WTC11 (cell line): ENCODE measurements around the gene PLA1A. TPM values are rescaled to one million over a fixed set of nuclear protein-coding genes. Genes with fewer than 3 reads are reported as not detected.
A peak's percentile ranks its signal among the peaks of the same experiment; 100 is the strongest.

ENCODE experiments used
- ATAC-seq: fragments of 200-7000 bp; cut with Tn5 transposase; 2 replicates; pipeline ENCODE4 v1.10.0; 2021; ENCODE audit warnings: mild to moderate bottlenecking, moderate library complexity
- Bru-seq: library from RNA; stranded (reverse); fragments of 400-500 nt; gene quantifications from one replicate; lab custom pipeline; 2021; lab: Mats Ljungman, UMichigan
- CTCF ChIA-PET: fragments of 300-600 bp; sonication (Branson Sonifier 250); formaldehyde crosslinking; loops from one replicate; lab custom pipeline; 2021; ENCODE audit warnings: antibody characterized with exemption; lab: Charles Lee
- POLR2A ChIA-PET: fragments of 350-600 bp; sonication (Branson Sonifier 250); formaldehyde crosslinking; loops from one replicate; lab custom pipeline; 2021; ENCODE audit warnings: antibody characterized with exemption; lab: Charles Lee
- DNase-seq: peaks from one replicate; pipeline ENCODE4 v3.0.0; 2021; ENCODE audit warnings: low spot score
- H3K27ac Mint-ChIP-seq: 2 replicates; pipeline ENCODE4 v1.8.0; 2021; ENCODE audit warnings: mixed read lengths
- H3K27me3 Mint-ChIP-seq: 2 replicates; pipeline ENCODE4 v1.8.0; 2021; ENCODE audit warnings: low read depth, mild to moderate bottlenecking, moderate library complexity, mixed read lengths
- H3K36me3 Mint-ChIP-seq: 2 replicates; pipeline ENCODE4 v1.8.0; 2021; ENCODE audit warnings: mixed read lengths
- H3K4me1 Mint-ChIP-seq: 2 replicates; pipeline ENCODE4 v1.8.0; 2022; ENCODE audit warnings: mixed read lengths
- H3K4me3 Mint-ChIP-seq: 2 replicates; pipeline ENCODE4 v1.8.0; 2021; ENCODE audit warnings: mild to moderate bottlenecking, moderate library complexity, mixed read lengths
- H3K9me3 Mint-ChIP-seq: 2 replicates; pipeline ENCODE4 v1.8.0; 2021; ENCODE audit warnings: mixed read lengths
- ARID4B ChIP-seq: sonication (generic); formaldehyde crosslinking; IDR thresholded peaks from 2 replicates; pipeline ENCODE4 v1.8.0; 2023; ENCODE audit warnings: missing genetic modification reagents, mild to moderate bottlenecking, borderline replicate concordance
- ATF1 ChIP-seq: sonication (generic); formaldehyde crosslinking; IDR thresholded peaks from 2 replicates; pipeline ENCODE4 v1.8.1; 2023; ENCODE audit warnings: mild to moderate bottlenecking, moderate library complexity, missing genetic modification reagents
- ATF6 ChIP-seq: sonication (generic); formaldehyde crosslinking; IDR thresholded peaks from 2 replicates; pipeline ENCODE4 v1.8.1; 2023; ENCODE audit warnings: mild to moderate bottlenecking, missing genetic modification reagents
- CBFB ChIP-seq: sonication (generic); formaldehyde crosslinking; IDR thresholded peaks from 2 replicates; pipeline ENCODE4 v1.8.1; 2022; ENCODE audit warnings: mild to moderate bottlenecking, low read depth, missing genetic modification reagents
- CREM ChIP-seq: sonication (generic); formaldehyde crosslinking; IDR thresholded peaks from 2 replicates; pipeline ENCODE4 v1.8.1; 2022; ENCODE audit warnings: mild to moderate bottlenecking, missing genetic modification reagents, moderate library complexity
- E2F5 ChIP-seq: sonication (generic); formaldehyde crosslinking; IDR thresholded peaks from 2 replicates; pipeline ENCODE4 v1.8.1; 2022; ENCODE audit warnings: mild to moderate bottlenecking, moderate library complexity, missing genetic modification reagents
- ELF4 ChIP-seq: sonication (generic); formaldehyde crosslinking; IDR thresholded peaks from 2 replicates; pipeline ENCODE4 v1.8.1; 2022; ENCODE audit warnings: low read depth, mild to moderate bottlenecking, moderate library complexity, missing genetic modification reagents
- EMX1 ChIP-seq: fragments of 250-450 bp; sonication (Bioruptor Pico); IDR thresholded peaks from 2 replicates; pipeline ENCODE4 v1.8.0; 2021; ENCODE audit warnings: mild to moderate bottlenecking
- GABPB1 ChIP-seq: sonication (generic); formaldehyde crosslinking; IDR thresholded peaks from 2 replicates; pipeline ENCODE4 v1.8.1; 2023; ENCODE audit warnings: mild to moderate bottlenecking, missing genetic modification reagents
- GRHL2 ChIP-seq: fragments of 250-450 bp; sonication (Bioruptor Pico); IDR thresholded peaks from 2 replicates; pipeline ENCODE4 v1.8.0; 2022; ENCODE audit warnings: mild to moderate bottlenecking, moderate library complexity; ENCODE audit not compliant: insufficient replicate concordance, severe bottlenecking
- HMGA2 ChIP-seq: fragments of 250-450 bp; sonication (Bioruptor Pico); IDR thresholded peaks from 2 replicates; pipeline ENCODE4 v1.4.0; 2021; ENCODE audit warnings: mild to moderate bottlenecking, moderate library complexity
- IRF2 ChIP-seq: sonication (generic); formaldehyde crosslinking; IDR thresholded peaks from 2 replicates; pipeline ENCODE4 v1.8.0; 2022; ENCODE audit warnings: low read depth, missing genetic modification reagents, borderline replicate concordance
- RELA ChIP-seq: sonication (generic); formaldehyde crosslinking; IDR thresholded peaks from 2 replicates; pipeline ENCODE4 v1.8.1; 2022; ENCODE audit warnings: missing genetic modification reagents, mild to moderate bottlenecking, borderline replicate concordance
- SMAD3 ChIP-seq: sonication (generic); formaldehyde crosslinking; IDR thresholded peaks from 2 replicates; pipeline ENCODE4 v1.8.0; 2022; ENCODE audit warnings: missing genetic modification reagents, mild to moderate bottlenecking, borderline replicate concordance
- SMAD4 ChIP-seq: sonication (generic); formaldehyde crosslinking; IDR thresholded peaks from 2 replicates; pipeline ENCODE4 v1.8.0; 2022; ENCODE audit warnings: mild to moderate bottlenecking, missing genetic modification reagents
- SP1 ChIP-seq: sonication (generic); formaldehyde crosslinking; conservative IDR thresholded peaks from 2 replicates; pipeline ENCODE4 v1.8.1; 2022; ENCODE audit warnings: missing genetic modification reagents
- TEAD1 ChIP-seq: sonication (generic); formaldehyde crosslinking; IDR thresholded peaks from 2 replicates; pipeline ENCODE4 v1.8.0; 2022; ENCODE audit warnings: mild to moderate bottlenecking, missing genetic modification reagents
- ZNF317 ChIP-seq: sonication (generic); formaldehyde crosslinking; IDR thresholded peaks from 2 replicates; pipeline ENCODE4 v1.8.1; 2023; ENCODE audit warnings: low read depth, mild to moderate bottlenecking, moderate library complexity, missing genetic modification reagents, borderline replicate concordance
- ZNF671 ChIP-seq: fragments of 250-450 bp; sonication (Bioruptor Pico); IDR thresholded peaks from 2 replicates; pipeline ENCODE4 v1.8.0; 2021; ENCODE audit warnings: mild to moderate bottlenecking
- long read RNA-seq, 3 experiments: library from RNA in 1 of 3; library from capped mRNA in 1 of 3; library from polyadenylated mRNA in 1 of 3; unstranded in 2 of 3; stranded (forward) in 1 of 3; transcript quantifications; one replicate each; pipeline ENCODE4 v2.0.0, GENCODE V29; 2021
- total RNA-seq: library from RNA; stranded (reverse); gene quantifications from 3 replicates; pipeline ENCODE4 v1.2.3, GENCODE V29; 2021
- TF ChIP-seq, protein P1 (sequence below): sonication (generic); formaldehyde crosslinking; IDR thresholded peaks from 2 replicates; pipeline ENCODE4 v1.8.1; 2023; ENCODE audit warnings: mild to moderate bottlenecking, missing genetic modification reagents, moderate library complexity
- TF ChIP-seq, protein P2 (sequence below): sonication (generic); formaldehyde crosslinking; IDR thresholded peaks from 2 replicates; pipeline ENCODE4 v1.8.0; 2022; ENCODE audit warnings: missing genetic modification reagents
- TF ChIP-seq, protein P3 (sequence below): sonication (generic); formaldehyde crosslinking; IDR thresholded peaks from 2 replicates; pipeline ENCODE4 v1.8.1; 2022; ENCODE audit warnings: mild to moderate bottlenecking, missing genetic modification reagents, moderate library complexity, borderline replicate concordance

Gene PLA1A
- total RNA-seq, result 0.11 TPM in 1 of 3 replicates, not detected in the others
- percentile 6 among the genes with signal in this experiment for Bru-seq, nascent RNA
- long read RNA-seq, experiment 1, result 0 reads
- long read RNA-seq, experiment 2, result 0 reads
- long read RNA-seq, experiment 3, result 0 reads

GRCh38 chr3:119597548-119598288 lies at the start of gene PLA1A:
TSS of gene PLA1A (plus strand) at chr3:119597885. CDS start at chr3:119597914, 29 bp downstream.
- no peak within 1 kb of the TSS for H3K4me3 Mint-ChIP-seq
- no peak within 1 kb of the TSS for H3K27ac Mint-ChIP-seq
- no peaks in the 10 kb centered on the region for H3K9me3 Mint-ChIP-seq
- no peak for ATAC-seq
- H3K4me1 Mint-ChIP-seq, result peaks cover 7% of the 10 kb centered on the region
- no peaks in the 10 kb centered on the region for H3K36me3 Mint-ChIP-seq
- no peaks in the 10 kb centered on the region; the same call in 1 of the 2 replicates for H3K27me3 Mint-ChIP-seq
- CTCF ChIA-PET, result no interaction called here
- DNase-seq, result no peak
- no peak for TF ChIP-seq E2F5
- no peak for TF ChIP-seq SP1 (CRISPR knock-in tag)
- TF ChIP-seq SMAD3 (CRISPR knock-in tag), result no peak
- TF ChIP-seq, protein P1, sequence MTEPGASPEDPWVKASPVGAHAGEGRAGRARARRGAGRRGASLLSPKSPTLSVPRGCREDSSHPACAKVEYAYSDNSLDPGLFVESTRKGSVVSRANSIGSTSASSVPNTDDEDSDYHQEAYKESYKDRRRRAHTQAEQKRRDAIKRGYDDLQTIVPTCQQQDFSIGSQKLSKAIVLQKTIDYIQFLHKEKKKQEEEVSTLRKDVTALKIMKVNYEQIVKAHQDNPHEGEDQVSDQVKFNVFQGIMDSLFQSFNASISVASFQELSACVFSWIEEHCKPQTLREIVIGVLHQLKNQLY, result no peak
- TF ChIP-seq IRF2 (CRISPR knock-in tag), result no peak
- TF ChIP-seq ZNF671 (CRISPR knock-in tag), result no peak
- TF ChIP-seq TEAD1 (CRISPR knock-in tag), result no peak
- no peak for TF ChIP-seq HMGA2 (CRISPR knock-in tag)
- TF ChIP-seq, all 79 proteins: peak for 0
- POLR2A ChIA-PET, result no interaction called here

GRCh38 chr3:119548341-119548740 lies 49.3 kb upstream of the PLA1A start:
- H3K36me3 Mint-ChIP-seq, result no peaks in the 10 kb centered on the region
- DNase-seq, result no peak
- ChIA-PET CTCF (no interaction called here), POLR2A (no interaction called here)
- no peak overlapping the region for H3K27ac Mint-ChIP-seq
- no peak for ATAC-seq
- H3K4me1 Mint-ChIP-seq, result peaks cover 6% of the 10 kb centered on the region; the same call in 1 of the 2 replicates
- H3K9me3 Mint-ChIP-seq, result no peaks in the 10 kb centered on the region
- H3K27me3 Mint-ChIP-seq, result no peaks in the 10 kb centered on the region
- no peak overlapping the region for H3K4me3 Mint-ChIP-seq
- no peak for TF ChIP-seq ELF4 (CRISPR knock-in tag)
- no peak for TF ChIP-seq ATF1 (CRISPR knock-in tag)
- no peak for TF ChIP-seq ZNF317 (CRISPR knock-in tag)
- TF ChIP-seq, protein P2, sequence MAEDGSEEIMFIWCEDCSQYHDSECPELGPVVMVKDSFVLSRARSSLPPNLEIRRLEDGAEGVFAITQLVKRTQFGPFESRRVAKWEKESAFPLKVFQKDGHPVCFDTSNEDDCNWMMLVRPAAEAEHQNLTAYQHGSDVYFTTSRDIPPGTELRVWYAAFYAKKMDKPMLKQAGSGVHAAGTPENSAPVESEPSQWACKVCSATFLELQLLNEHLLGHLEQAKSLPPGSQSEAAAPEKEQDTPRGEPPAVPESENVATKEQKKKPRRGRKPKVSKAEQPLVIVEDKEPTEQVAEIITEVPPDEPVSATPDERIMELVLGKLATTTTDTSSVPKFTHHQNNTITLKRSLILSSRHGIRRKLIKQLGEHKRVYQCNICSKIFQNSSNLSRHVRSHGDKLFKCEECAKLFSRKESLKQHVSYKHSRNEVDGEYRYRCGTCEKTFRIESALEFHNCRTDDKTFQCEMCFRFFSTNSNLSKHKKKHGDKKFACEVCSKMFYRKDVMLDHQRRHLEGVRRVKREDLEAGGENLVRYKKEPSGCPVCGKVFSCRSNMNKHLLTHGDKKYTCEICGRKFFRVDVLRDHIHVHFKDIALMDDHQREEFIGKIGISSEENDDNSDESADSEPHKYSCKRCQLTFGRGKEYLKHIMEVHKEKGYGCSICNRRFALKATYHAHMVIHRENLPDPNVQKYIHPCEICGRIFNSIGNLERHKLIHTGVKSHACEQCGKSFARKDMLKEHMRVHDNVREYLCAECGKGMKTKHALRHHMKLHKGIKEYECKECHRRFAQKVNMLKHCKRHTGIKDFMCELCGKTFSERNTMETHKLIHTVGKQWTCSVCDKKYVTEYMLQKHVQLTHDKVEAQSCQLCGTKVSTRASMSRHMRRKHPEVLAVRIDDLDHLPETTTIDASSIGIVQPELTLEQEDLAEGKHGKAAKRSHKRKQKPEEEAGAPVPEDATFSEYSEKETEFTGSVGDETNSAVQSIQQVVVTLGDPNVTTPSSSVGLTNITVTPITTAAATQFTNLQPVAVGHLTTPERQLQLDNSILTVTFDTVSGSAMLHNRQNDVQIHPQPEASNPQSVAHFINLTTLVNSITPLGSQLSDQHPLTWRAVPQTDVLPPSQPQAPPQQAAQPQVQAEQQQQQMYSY (CRISPR knock-in tag), result no peak
- TF ChIP-seq GRHL2 (CRISPR knock-in tag), result no peak
- TF ChIP-seq CREM (CRISPR knock-in tag), result no peak
- TF ChIP-seq, protein P3, sequence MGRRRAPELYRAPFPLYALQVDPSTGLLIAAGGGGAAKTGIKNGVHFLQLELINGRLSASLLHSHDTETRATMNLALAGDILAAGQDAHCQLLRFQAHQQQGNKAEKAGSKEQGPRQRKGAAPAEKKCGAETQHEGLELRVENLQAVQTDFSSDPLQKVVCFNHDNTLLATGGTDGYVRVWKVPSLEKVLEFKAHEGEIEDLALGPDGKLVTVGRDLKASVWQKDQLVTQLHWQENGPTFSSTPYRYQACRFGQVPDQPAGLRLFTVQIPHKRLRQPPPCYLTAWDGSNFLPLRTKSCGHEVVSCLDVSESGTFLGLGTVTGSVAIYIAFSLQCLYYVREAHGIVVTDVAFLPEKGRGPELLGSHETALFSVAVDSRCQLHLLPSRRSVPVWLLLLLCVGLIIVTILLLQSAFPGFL (CRISPR knock-in tag), result no peak
- TF ChIP-seq GABPB1 (CRISPR knock-in tag), result no peak
- no peak for TF ChIP-seq ARID4B
- TF ChIP-seq ATF6, result no peak
- TF ChIP-seq SMAD4, result no peak
- no peak for TF ChIP-seq CBFB (CRISPR knock-in tag)
- TF ChIP-seq RELA (CRISPR knock-in tag), result no peak
- TF ChIP-seq EMX1 (CRISPR knock-in tag), result no peak
